T follicular helper cell (primary cell): ENCODE data around the gene RDH16.
"Not testable (repeated sequence)": the region's sequence is repeated elsewhere in the genome, so short reads cannot be mapped to it uniquely, and the experiment has no call there.

Experiments used
- DNase-seq: peaks from one replicate; pipeline ENCODE4 v3.0.0-alpha.2; 2020; ENCODE audit warnings: low read depth

The RDH16 gene

GRCh38 chr12:56921346-56921745 is 36.1 kb downstream of the RDH16 start:
- DNase-seq, result no peak

GRCh38 chr12:56918139-56918538 is 39.3 kb downstream of the RDH16 start:
- not testable (repeated sequence) for DNase-seq

GRCh38 chr12:56916996-56917333 is 40.4 kb downstream of the RDH16 start:
- no peak for DNase-seq

- DNase-seq, result no peak
Observed at GRCh38 chr12:56916296-56916995, 41.0 kb downstream of the RDH16 start.

GRCh38 chr12:56914724-56915123 is 42.7 kb downstream of the RDH16 start:
- no peak for DNase-seq

GRCh38 chr12:56914256-56914655 is 43.2 kb downstream of the RDH16 start:
- no peak for DNase-seq

DNA sequence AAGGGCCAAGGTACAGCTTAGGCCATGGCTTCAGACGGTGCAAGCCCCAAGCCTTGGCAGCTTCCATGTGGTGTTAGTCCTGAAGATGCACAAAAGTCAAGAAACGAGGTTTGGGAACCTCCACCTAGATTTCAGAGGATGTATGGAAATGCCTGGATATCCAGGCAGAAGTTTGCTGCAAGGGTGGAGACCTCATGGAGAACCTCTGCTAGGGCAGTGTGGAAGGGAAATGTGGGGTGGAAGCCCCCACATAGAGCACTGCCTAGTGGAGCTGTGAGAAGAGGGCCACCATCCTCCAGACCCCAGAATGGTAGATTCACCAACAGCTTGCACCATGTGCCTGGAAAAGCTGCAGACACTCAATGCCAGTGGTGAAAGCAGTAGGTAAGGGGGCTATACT is 48.0 kb downstream of the RDH16 start:
- not testable (repeated sequence) for DNase-seq

DNA sequence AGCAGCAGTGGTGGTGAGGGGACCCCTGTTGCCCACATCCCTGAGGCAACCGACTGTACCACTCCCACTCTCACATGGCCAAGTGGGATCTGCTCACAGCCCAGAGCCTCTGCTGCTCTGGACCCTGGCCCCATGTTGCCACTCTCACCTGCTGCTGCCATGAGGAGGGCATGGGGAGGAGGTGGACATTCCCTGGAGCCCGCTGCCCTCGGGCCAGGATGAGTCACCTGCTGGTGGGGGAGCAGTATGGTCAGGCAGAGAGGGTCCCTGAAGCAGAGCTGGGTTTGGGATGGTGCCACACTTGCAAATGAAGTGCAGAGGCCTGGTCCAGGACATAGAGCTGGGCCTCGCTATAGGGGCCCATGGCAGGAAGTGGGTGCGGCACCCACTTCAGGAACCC is 49.3 kb downstream of the RDH16 start:
- DNase-seq, result no peak

GRCh38 chr12:56905852-56906251 is 51.6 kb downstream of the RDH16 start:
- no peak for DNase-seq

DNA sequence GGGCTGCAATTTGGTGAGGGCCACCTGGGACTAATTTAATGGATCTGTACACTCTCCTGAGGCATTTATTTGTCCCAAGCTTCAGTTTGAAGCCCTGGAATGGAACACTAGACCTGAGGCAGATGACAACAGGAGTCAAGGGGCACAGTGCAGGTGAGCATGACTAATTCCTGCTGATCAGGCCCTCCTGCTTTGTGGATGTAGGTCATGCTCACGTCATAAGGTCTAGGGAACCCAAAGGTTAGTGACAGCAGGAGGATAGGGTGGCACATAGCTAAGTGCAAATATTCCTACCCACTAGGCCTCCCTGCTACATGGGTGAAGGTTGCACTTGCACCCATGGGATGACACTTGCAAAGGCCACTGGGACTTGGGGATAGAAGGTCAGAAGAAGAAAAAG is 54.0 kb downstream of the RDH16 start:
- DNase-seq, result no peak
